SKM-1 (cell line): ENCODE results near the gene DOLPP1.
"Not testable (repeated sequence)": the region's sequence is repeated elsewhere in the genome, so short reads cannot be mapped to it uniquely, and the experiment has no call there.

Experiments used
- DNase-seq: peaks from one replicate; lab custom pipeline; 2025; ENCODE audit not compliant: unreplicated experiment; lab: John Stamatoyannopoulos, UW

DOLPP1 gene

GRCh38 chr9:129109952-129110739, 29.2 kb downstream of the DOLPP1 start:
- DNase-seq, result no peak

GRCh38 chr9:129110740-129111527, 30.0 kb downstream of the DOLPP1 start, which contains the start of the genes CRAT and PTPA:
TSS of gene CRAT (minus strand) at chr9:129110793. CDS start at chr9:129110509, 284 bp downstream.
TSS of gene PTPA (plus strand) at chr9:129111415. CDS start at chr9:129111601, 186 bp downstream.
- DNase-seq, result peak; percentile 88

DNA sequence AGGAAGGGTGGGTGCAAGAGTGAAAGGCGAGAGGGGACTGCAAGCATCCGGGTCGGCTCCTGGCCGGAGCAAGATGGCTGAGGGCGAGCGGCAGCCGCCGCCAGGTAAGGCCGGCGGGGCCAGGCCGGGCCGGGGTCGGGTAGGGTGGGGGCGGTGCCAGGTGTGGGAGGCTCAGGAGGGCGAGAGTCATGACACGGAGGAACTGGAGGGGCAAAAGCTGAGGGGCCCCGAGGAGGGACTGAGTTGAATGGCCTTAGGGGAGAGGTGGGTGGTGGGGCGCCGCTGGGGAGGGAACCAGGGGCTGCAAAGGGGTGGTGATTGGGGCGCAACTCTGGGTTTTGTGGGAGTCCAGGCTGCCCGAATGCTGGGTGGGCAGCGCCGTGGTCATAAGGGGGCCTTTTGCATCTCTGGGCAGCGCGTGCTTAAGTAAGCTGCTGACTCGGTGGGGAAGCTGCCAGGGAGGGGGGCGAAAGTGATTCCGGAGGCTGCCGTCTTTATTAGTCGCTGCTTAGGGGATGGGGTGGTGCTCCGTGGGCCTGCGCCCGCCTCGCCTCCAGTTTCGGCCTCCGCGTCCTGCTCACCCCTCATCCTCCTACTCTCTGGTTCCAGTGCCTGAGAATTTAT, 30.7 kb downstream of the DOLPP1 start:
- peak; percentile 47 for DNase-seq

DNA sequence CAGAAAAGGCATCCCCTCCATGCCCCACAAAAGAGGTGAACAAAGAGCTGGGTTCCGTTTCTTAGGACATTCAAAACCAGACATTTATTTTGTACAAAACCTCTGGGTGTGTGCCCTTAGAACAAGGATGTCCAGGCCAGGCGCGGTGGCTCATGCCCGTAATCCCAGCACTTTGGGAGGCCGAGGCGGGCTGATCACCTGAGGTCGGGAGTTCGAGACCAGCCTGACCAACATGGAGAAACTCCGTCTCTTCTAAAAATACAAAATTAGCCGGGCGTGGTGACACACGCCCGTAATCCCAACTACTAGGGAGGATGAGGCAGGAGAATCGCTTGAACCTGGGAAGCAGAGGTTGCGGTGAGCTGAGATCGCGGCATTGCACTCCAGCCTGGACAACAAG, 31.6 kb downstream of the DOLPP1 start:
- not testable (repeated sequence) for DNase-seq

DNA sequence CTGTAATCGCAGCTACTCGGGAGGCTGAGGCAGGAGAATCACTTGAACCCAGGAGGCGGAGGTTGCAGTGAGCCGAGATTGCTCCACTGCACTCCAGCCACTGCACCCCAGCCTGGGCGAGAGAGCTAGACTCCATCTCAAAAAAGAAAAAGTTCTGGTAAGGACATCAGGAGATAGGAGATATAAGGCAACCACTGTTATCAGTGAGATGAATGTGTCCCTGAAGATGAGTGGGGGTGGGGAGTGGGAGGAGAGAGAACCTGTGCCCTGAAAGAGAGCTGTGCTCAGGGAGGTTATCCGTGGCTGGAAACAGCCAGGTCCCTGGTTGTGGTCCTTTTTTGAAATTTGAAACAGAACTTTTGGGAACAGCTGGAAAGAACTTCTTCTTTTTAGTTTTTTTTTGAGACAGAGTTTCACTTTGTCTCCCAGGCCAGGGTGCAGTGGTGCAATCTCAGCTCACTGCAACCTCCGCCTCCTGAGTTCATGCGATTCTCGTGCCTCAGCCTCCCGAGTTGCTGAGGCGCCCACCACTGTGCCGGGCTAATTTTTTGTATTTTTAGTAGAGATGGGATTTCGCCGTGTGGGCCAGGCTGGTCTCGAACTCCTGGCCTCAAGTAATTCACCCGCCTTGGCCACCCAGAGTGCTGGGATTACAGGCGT, 32.9 kb downstream of the DOLPP1 start:
- DNase-seq, result no peak

GRCh38 chr9:129118799-129119198, 37.9 kb downstream of the DOLPP1 start:
- no peak for DNase-seq

DNA sequence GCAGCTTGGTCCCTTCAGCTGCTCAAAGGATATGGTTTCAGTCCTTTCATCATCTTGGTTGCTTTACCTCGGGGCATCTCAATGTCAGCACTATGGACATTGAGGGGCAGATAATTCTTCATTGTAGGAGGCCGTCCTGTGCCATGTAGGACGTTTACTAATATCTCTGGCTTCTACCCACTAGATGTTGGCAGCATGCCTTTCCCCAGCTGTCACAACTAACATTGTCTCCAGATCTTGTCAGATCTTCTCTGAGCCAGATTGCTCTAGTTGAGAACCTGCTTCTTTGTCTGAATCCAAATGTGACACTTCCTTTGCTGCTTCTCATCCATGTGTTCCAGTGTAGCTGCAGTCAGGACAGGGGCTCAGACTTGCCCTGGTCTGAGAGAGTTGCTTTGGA, 40.6 kb downstream of the DOLPP1 start:
- no peak for DNase-seq

GRCh38 chr9:129122133-129122532, 41.2 kb downstream of the DOLPP1 start:
- DNase-seq, result no peak

DNA sequence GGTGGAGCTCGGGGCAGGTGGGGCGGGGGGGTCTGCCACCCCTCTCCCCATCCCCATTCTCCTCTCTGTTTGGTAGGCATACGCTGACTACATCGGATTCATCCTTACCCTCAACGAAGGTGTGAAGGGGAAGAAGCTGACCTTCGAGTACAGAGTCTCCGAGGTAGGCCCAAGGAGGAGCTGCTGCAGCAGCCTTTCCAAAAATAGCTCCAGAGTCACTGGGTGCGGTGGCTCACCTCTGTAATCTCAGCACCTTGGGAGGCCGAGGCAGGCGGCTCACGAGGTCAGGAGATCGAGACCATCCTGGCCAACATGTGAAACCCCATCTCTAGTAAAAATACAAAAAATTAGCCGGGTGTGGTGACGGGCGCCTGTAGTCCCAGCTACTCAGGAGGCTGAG, 42.1 kb downstream of the DOLPP1 start:
- not testable (repeated sequence) for DNase-seq

- no peak for DNase-seq
Measured at GRCh38 chr9:129124506-129125069, 43.7 kb downstream of the DOLPP1 start.

- DNase-seq, result no peak
Measured at GRCh38 chr9:129125478-129125877, 44.6 kb downstream of the DOLPP1 start.

DNA sequence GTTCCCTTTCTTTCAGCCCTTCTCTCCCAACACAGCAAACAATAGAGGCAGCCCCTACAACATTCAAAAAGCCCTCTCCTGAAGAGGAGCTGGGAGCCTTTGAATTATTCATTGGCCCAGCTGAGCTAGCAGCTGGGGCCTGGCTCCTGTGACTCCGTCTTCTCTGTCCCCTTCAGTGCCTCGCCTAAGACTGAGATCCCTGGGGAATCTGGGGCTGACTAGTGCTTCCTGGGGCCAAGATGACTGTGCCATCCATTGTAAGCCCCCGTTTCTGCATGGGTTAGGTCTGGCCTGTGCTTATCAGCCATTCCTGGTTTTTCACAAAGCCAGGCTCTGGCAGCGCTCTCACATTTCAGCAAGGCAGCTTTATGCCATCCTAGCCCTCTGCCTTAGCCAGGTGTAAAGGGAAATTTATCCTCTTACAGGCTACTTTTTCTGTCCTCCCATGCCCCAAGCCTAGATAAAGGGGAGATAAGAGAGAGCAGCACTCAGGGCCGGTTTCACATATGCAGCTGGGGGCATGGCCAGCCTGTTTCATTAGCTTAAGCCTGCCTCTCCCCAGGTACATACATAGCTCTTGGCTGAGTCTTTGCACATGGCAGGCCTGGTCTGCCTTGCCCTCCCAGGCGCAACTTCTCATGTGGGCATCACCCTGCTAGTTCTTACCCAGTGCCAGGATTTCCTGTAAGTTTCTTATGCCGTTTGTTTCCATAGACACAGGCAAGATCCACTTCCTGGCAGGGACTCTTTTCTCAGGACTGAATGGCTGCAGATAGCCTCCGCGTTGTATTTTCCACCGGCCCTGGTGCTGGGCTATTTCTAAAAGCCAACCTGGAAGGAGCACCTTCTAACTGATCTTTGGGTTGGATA, 46.1 kb downstream of the DOLPP1 start:
- no peak for DNase-seq

DNA sequence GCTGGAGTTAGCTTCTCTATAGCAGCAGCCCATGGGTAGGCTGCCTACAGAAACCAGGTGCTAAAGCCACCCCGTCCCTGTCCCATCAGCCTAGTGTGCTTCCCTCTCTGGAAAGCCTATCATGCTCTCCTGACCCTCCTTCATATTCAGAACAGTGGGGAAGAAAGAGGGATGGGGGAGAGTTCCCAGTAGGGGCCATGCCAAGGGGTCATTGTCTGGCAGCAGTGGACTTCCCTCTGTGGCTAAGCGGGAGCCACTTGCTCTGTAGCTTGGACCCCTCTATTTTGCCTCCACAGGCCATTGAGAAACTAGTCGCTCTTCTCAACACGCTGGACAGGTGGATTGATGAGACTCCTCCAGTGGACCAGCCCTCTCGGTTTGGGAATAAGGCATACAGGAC, 47.8 kb downstream of the DOLPP1 start:
- no peak for DNase-seq

DNA sequence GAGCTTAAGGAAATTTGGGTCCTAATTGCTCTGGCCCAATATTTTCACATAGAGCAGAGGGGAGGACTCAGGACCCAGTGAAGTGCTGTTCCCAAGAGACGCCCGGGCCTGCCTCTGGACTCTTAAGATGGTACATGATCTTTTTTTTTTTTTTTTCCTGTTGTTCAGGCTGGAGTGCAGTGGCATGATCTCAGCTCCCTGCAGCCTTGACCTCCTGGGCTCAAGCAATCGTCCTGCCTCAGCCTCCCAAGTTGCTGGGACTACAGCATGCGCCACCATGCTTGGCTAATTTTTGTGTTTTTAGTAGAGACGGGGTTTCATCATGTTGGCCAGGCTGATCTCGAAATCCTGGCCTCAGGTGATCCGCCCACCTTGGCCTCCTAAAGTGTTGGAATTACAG, 49.4 kb downstream of the DOLPP1 start:
- DNase-seq, result not testable (repeated sequence)

GRCh38 chr9:129130791-129131190, 49.9 kb downstream of the DOLPP1 start:
- no peak for DNase-seq

DNA sequence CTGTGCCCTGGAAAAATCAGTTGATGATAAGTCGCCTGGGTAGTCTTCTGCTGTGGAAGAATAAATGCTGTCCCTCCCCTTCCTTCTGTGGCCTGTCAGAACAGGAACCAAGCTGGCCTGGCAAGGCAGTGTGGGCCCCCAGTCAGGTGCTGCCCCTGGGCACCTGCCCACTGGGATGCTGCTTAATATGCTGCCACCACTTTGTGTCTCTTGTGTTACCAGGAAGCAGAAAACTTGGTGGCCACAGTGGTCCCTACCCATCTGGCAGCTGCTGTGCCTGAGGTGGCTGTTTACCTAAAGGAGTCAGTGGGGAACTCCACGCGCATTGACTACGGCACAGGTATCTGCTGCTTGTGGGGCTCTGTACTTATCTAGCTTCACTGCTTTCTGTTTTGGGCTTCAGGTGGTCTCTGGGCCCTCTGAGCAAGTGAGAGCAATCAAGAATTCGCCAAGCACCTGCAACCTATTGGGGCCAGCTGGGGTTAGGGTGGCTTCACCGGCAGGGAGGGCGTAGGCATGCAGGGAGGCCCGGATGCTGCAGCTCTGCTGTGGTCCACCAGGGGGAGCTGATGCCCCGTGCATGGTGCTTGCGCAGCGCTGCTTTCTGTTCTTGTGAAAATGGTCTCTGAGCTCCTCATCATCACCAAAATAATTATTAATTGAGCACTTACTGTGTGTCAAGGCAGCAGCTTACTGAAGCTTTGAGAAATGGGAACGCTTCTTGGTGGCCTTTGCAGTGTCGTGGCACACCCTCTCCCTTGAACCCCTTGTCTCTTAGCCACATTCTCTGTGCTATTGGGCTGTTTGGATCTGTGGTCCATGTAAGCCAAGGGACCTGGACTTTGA, 50.6 kb downstream of the DOLPP1 start:
- DNase-seq, result peak; percentile 52

- no peak for DNase-seq
Measured at GRCh38 chr9:129133082-129133481, 52.2 kb downstream of the DOLPP1 start.

DNA sequence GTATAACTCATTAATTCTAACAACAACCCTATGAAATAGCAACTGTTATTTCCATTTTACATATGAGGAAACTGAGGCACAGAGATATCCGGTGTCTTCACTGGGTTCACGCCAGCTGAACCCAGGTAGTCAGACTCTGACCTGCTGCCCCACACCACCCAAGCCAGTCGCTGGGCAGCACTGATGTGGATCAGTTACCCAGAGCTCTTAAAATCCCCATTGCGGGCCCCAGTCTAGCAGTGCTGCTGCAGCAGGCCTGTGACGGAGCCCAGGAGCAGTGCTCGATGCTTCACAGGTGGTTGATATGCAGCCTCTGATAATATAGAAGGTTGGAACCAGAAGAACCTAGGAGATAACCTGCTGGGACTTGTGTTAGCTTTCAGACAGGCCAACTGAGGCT, 54.6 kb downstream of the DOLPP1 start:
- DNase-seq, result no peak

DNA sequence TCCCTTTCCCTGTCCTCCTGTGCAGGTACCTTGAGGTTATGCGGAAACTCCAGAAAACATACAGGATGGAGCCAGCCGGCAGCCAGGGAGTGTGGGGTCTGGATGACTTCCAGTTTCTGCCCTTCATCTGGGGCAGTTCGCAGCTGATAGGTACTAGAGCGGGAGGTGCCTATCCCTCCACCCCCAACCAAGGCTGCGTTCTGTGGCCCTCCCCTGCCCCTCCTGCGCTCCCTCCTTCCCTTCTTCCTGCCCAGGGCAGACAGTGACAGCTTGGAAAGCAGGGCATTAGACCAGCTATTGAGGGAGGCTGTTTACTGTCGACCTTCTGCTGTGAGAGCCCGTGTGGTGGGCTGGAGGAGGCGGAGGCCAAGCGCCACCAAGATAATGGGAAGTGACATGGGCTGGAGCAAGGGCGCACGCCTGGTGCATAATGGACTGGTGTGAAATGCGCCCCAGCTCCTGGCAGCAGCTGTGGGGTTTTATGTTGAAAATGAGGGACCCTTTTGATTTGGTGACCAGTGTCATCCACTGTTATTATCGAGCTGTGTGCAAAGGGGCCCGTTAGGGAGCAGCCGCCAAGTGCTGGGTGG, 55.6 kb downstream of the DOLPP1 start:
- no peak for DNase-seq
